Spleen (tissue), 11 donors: ENCODE data around the gene NSF. TPM values are rescaled to one million over a fixed set of nuclear protein-coding genes. Genes with fewer than 3 reads are reported as not detected.

Experiments used
- DNase-seq: peaks from one replicate; pipeline ENCODE4 v3.0.0-alpha.2; 2020
- H3K27ac ChIP-seq, 8 donors: fragments of 200-600 bp; sonication (generic) in 7 of 8; 1 replicate in 4 of 8; 2 replicates in 4 of 8; pipeline versions ENCODE4 v1.5.0 to v1.8.0; 2016 to 2021; ENCODE audit warnings: inconsistent platforms in 4 of 8, mild to moderate bottlenecking in 4 of 8, moderate library complexity in 1 of 8
- H3K27me3 ChIP-seq, 7 donors: fragments of 200-600 bp; sonication (generic) in 6 of 7; replicated peaks in 1 of 7; 1 replicate in 4 of 7; 2 replicates in 3 of 7; pipeline versions ENCODE4 v1.5.0 to v1.8.0; 2016 to 2021; ENCODE audit warnings: inconsistent platforms in 3 of 7, mild to moderate bottlenecking in 1 of 7
- H3K36me3 ChIP-seq, 6 donors: fragments of 200-600 bp; sonication (generic) in 5 of 6; 1 replicate in 4 of 6; 2 replicates in 2 of 6; pipeline versions ENCODE4 v1.5.0 to v1.8.0; 2016 to 2021; ENCODE audit warnings: inconsistent platforms in 2 of 6
- H3K4me1 ChIP-seq, 6 donors: fragments of 200-600 bp; sonication (generic) in 5 of 6; 1 replicate in 3 of 6; 2 replicates in 3 of 6; pipeline versions ENCODE4 v1.5.0 to v1.8.0; 2016 to 2021; ENCODE audit warnings: inconsistent platforms in 3 of 6
- H3K4me3 ChIP-seq, 8 donors: fragments of 200-600 bp; sonication (generic) in 7 of 8; 1 replicate in 4 of 8; 2 replicates in 4 of 8; pipeline versions ENCODE4 v1.5.0 to v1.8.0; 2016 to 2021; ENCODE audit warnings: inconsistent platforms in 4 of 8, mild to moderate bottlenecking in 4 of 8, moderate library complexity in 2 of 8
- H3K9me3 ChIP-seq, 8 donors: fragments of 200-600 bp; sonication (generic) in 7 of 8; 1 replicate in 4 of 8; 2 replicates in 4 of 8; pipeline versions ENCODE4 v1.5.0 to v1.8.0; 2016 to 2021; ENCODE audit warnings: inconsistent platforms in 4 of 8
- POLR2A ChIP-seq, 3 donors: fragments of 450-650 bp; IDR thresholded peaks; one replicate each; pipeline ENCODE4 v1.5.1; 2017; ENCODE audit warnings: antibody characterized with exemption in 3 of 3, mild to moderate bottlenecking in 1 of 3
- POLR2AphosphoS5 ChIP-seq, 3 donors: sonication (generic); formaldehyde crosslinking; IDR thresholded peaks; one replicate each; pipeline ENCODE4 v1.5.1; 2017; ENCODE audit warnings: antibody characterized with exemption in 3 of 3
- whole genome bisulfite sequencing, 5 donors: extraction: QIAGEN DNeasy Blood & Tissue Kit in 3 of 5; methylation state at CpG; one replicate each; pipeline versions ENCODE4 v1.1.5 to v1.1.7; 2013 to 2018; 5-methylcytosine and 5-hydroxymethylcytosine counted together
- intact Hi-C: fragments of 100-400 bp; cut with DNase I; formaldehyde crosslinking; loops from one replicate; pipeline ENCODE4 v1.15.0; 2023; ENCODE audit warnings: low total_unique reads
- polyA plus RNA-seq, 3 donors: library from polyadenylated mRNA; stranded (reverse); fragments of 200-250 nt; gene quantifications; one replicate each; pipeline ENCODE4 v1.2.1, GENCODE V29; 2013
- total RNA-seq, 7 donors: library from RNA; depleted of rRNA in 3 of 7; stranded (reverse); fragments of >200 nt in 3 of 7; fragmentation: NEBNext Ultra II Directional in 4 of 7; extraction: Animal tissue kit (Norgen Biotek cat#: 25700) in 4 of 7; gene quantifications; one replicate each; pipeline versions ENCODE4 v1.1.0 to v1.2.1, GENCODE V29; 2016 to 2021
- TF ChIP-seq, protein P1 (sequence below), 11 experiments: fragments of 200-600 bp in 7 of 11; fragments of 450-650 bp in 4 of 11; sonication (generic) in 4 of 11; IDR thresholded peaks in 8 of 11; conservative IDR thresholded peaks in 3 of 11; 1 replicate in 7 of 11; 2 replicates in 4 of 11; pipeline versions ENCODE4 v1.4.0 to v1.8.0; 2016 to 2021; ENCODE audit warnings: antibody characterized with exemption in 11 of 11, inconsistent platforms in 4 of 11, mild to moderate bottlenecking in 1 of 11
- donor health status: healthy with polysubstance abuse.
- donor health status: DM: no; HTN: no; CAD: no; lungs with moderate emphysema.
- donor health status: DM: no; HTN: no; CAD: no.
- donor health status: Bipolar disorder and iron deficiency.
- donor health status: healthy.
- donor health status: DM: no; HTN: no; CAD: no.
- donor health status: DM: yes; HTN: yes; CAD: no.

Gene NSF
- total and polyA plus RNA-seq, 10 donors: 8.7 to 57.6 (median 42.4) TPM

- Histone ChIP-seq H3K36me3 (peaks cover 0 to 82% (median 8%) of the 10 kb centered on the region in 6 donors), H3K4me3 (no peak overlapping the region), H3K27me3 (no peaks in the 10 kb centered on the region), H3K27ac (no peak overlapping the region), H3K4me1 (peaks cover 0 to 14% (median 5%) of the 10 kb centered on the region in 6 donors), H3K9me3 (no peaks in the 10 kb centered on the region)
- intact Hi-C loops: no loop called here
- no peak for DNase-seq
- 63 to 69% (median 66%) methylated on average over 7 of the region's 7 CpGs for WGBS, 5 donors
- TF ChIP-seq, protein P1, sequence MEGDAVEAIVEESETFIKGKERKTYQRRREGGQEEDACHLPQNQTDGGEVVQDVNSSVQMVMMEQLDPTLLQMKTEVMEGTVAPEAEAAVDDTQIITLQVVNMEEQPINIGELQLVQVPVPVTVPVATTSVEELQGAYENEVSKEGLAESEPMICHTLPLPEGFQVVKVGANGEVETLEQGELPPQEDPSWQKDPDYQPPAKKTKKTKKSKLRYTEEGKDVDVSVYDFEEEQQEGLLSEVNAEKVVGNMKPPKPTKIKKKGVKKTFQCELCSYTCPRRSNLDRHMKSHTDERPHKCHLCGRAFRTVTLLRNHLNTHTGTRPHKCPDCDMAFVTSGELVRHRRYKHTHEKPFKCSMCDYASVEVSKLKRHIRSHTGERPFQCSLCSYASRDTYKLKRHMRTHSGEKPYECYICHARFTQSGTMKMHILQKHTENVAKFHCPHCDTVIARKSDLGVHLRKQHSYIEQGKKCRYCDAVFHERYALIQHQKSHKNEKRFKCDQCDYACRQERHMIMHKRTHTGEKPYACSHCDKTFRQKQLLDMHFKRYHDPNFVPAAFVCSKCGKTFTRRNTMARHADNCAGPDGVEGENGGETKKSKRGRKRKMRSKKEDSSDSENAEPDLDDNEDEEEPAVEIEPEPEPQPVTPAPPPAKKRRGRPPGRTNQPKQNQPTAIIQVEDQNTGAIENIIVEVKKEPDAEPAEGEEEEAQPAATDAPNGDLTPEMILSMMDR (IDR thresholded peaks at IDR 0.05 in 8 of 11, conservative IDR thresholded peaks at IDR 0.05 in 3 of 11): no peak
- TF ChIP-seq POLR2A (IDR thresholded peaks at IDR 0.05) (no peak), POLR2AphosphoS5 (IDR thresholded peaks at IDR 0.05) (no peak)
Observed at GRCh38 chr17:46722662-46723285, 132.3 kb downstream of the NSF start.

- 90 to 99% (median 93%) methylated on average over 3 of the region's 3 CpGs for WGBS, 5 donors
- intact Hi-C loops: no loop called here
- H3K9me3 ChIP-seq: no peaks in the 10 kb centered on the region
- no peak overlapping the region for H3K27ac ChIP-seq
- H3K27me3 ChIP-seq: no peaks in the 10 kb centered on the region
- TF ChIP-seq, protein P1 (IDR thresholded peaks at IDR 0.05 in 8 of 11, conservative IDR thresholded peaks at IDR 0.05 in 3 of 11): no peak
- H3K4me3 ChIP-seq: no peak overlapping the region
- DNase-seq: no peak
- peaks cover 0 to under 1% (median under 1%) of the 10 kb centered on the region in 6 donors for H3K4me1 ChIP-seq
- H3K36me3 ChIP-seq: peaks cover 0 to 93% (median 13%) of the 10 kb centered on the region in 6 donors
Observed at GRCh38 chr17:46726206-46726605, 135.7 kb downstream of the NSF start.

DNA sequence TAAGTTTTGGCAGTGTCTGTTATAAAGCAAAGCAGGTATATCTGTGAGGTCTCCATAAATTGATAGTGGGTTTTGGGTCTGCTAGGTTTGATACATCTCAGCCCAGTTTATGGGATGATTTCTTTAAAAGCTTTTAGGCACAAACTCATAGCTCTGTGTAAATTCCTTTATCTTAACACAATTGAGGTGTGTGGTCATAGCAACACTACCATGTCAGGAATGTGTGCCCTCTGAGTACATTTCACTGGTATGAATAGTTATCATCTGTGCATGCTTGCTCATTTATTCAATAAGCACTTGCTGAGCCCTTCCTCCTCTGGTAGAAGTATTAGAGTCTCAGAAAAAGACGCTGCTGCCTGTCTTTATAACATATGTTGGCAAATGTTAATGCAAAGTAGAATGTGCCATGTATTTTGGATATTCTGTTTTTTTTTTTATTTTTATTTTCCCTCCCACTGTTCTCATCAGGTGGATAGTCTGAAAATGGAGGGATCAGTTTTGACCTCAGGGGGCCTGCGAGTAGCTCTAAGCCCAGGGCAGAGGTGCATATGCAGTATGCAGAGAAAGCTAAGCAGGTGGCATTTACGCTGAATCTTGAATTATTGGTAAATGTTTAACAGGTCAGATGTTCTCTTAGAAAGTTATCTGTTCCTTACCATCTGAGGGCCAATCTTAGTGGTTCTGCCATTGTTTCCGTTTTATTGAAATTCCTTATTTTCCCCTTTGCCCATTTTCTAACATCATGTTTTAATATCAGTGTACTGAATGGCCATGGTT lies 137.3 kb downstream of the NSF start:
- no peaks in the 10 kb centered on the region for H3K27me3 ChIP-seq
- no peak overlapping the region for H3K4me3 ChIP-seq
- WGBS, 5 donors: 96 to 97% (median 97%) methylated on average over 4 of the region's 4 CpGs
- H3K4me1 ChIP-seq: no peaks in the 10 kb centered on the region
- no peaks in the 10 kb centered on the region for H3K9me3 ChIP-seq
- H3K27ac ChIP-seq: no peak overlapping the region
- TF ChIP-seq, protein P1 (IDR thresholded peaks at IDR 0.05 in 8 of 11, conservative IDR thresholded peaks at IDR 0.05 in 3 of 11): no peak
- H3K36me3 ChIP-seq: peaks cover 0 to 95% (median 14%) of the 10 kb centered on the region in 6 donors
- intact Hi-C loops: no loop called here
- no peak for DNase-seq

- no peak overlapping the region for H3K4me3 ChIP-seq
- DNase-seq: no peak
- peaks cover 0 to 90% (median 18%) of the 10 kb centered on the region in 6 donors for H3K36me3 ChIP-seq
- intact Hi-C loops: no loop called here
- no peaks in the 10 kb centered on the region for H3K27me3 ChIP-seq
- H3K4me1 ChIP-seq: no peaks in the 10 kb centered on the region
- WGBS, 5 donors: 93 to 96% (median 95%) methylated on average over 2 of the region's 2 CpGs
- H3K27ac ChIP-seq: no peak overlapping the region
- TF ChIP-seq POLR2A (IDR thresholded peaks at IDR 0.05): no peak
- TF ChIP-seq, protein P1 (IDR thresholded peaks at IDR 0.05 in 8 of 11, conservative IDR thresholded peaks at IDR 0.05 in 3 of 11): no peak
- H3K9me3 ChIP-seq: no peaks in the 10 kb centered on the region
Observed at GRCh38 chr17:46730026-46730425, 139.6 kb downstream of the NSF start.
